GM23338 (cell line): ENCODE measurements around the gene ERH. TPM values are rescaled to one million over a fixed set of nuclear protein-coding genes. Genes with fewer than 3 reads are reported as not detected.

Source experiments
- ATAC-seq: fragments of 200-7000 bp; cut with Tn5 transposase; 3 replicates; pipeline ENCODE4 v1.9.1; 2020
- DNase-seq: peaks from one replicate; pipeline ENCODE4 v3.0.0-alpha.2; 2015; ENCODE audit warnings: low spot score
- H2AFZ ChIP-seq: fragments of 200-600 bp; sonication (generic); 2 replicates; pipeline ENCODE4 v1.8.0; 2016; ENCODE audit warnings: antibody characterized with exemption, mild to moderate bottlenecking, moderate library complexity
- H3F3A ChIP-seq: fragments of 200-600 bp; sonication (generic); replicated peaks from 2 replicates; pipeline ENCODE4 v1.8.0; 2017; ENCODE audit warnings: antibody characterized with exemption, mixed run types, low read depth
- H3K27ac ChIP-seq: fragments of 200-600 bp; sonication (generic); 2 replicates; pipeline ENCODE4 v1.6.1; 2016; ENCODE audit warnings: low read depth
- H3K27me3 ChIP-seq: fragments of 200-600 bp; sonication (generic); 2 replicates; pipeline ENCODE4 v1.8.0; 2016; ENCODE audit warnings: mild to moderate bottlenecking, mixed run types, moderate library complexity; ENCODE audit not compliant: insufficient read depth
- H3K36me3 ChIP-seq: fragments of 200-600 bp; sonication (generic); 2 replicates; pipeline ENCODE4 v1.8.0; 2016; ENCODE audit warnings: mild to moderate bottlenecking; ENCODE audit not compliant: insufficient read depth
- H3K4me1 ChIP-seq: fragments of 200-600 bp; sonication (generic); 2 replicates; pipeline ENCODE4 v1.8.0; 2016; ENCODE audit warnings: mild to moderate bottlenecking, moderate library complexity; ENCODE audit not compliant: insufficient read depth
- H3K4me2 ChIP-seq: fragments of 200-600 bp; sonication (generic); 2 replicates; pipeline ENCODE4 v1.7.1; 2017; ENCODE audit warnings: mixed run types
- H3K4me3 ChIP-seq: fragments of 200-600 bp; sonication (generic); 2 replicates; pipeline ENCODE4 v1.6.1; 2016; ENCODE audit warnings: mixed run types
- H3K79me2 ChIP-seq: fragments of 200-600 bp; sonication (generic); replicated peaks from 2 replicates; pipeline ENCODE4 v1.8.0; 2017; ENCODE audit warnings: mild to moderate bottlenecking; ENCODE audit not compliant: insufficient read depth
- H3K9me2 ChIP-seq: fragments of 200-600 bp; sonication (generic); 2 replicates; pipeline ENCODE4 v1.8.0; 2017; ENCODE audit not compliant: insufficient read depth
- H4K20me1 ChIP-seq: fragments of 200-600 bp; sonication (generic); replicated peaks from 2 replicates; pipeline ENCODE4 v1.8.0; 2017; ENCODE audit warnings: mild to moderate bottlenecking; ENCODE audit not compliant: insufficient read depth
- H3K27ac Mint-ChIP-seq: 2 replicates; pipeline ENCODE4 v1.8.0; 2020; ENCODE audit warnings: inconsistent platforms, mild to moderate bottlenecking, moderate library complexity, mixed read lengths
- H3K27me3 Mint-ChIP-seq: 3 replicates; pipeline ENCODE4 v1.8.0; 2022; ENCODE audit warnings: low read depth, mild to moderate bottlenecking, moderate library complexity, mixed read lengths, inconsistent platforms; ENCODE audit not compliant: insufficient read depth, poor library complexity
- H3K36me3 Mint-ChIP-seq: 3 replicates; pipeline ENCODE4 v1.8.0; 2021; ENCODE audit warnings: low read depth, mild to moderate bottlenecking, inconsistent platforms, moderate library complexity, mixed read lengths
- H3K4me1 Mint-ChIP-seq: 3 replicates; pipeline ENCODE4 v1.8.0; 2020; ENCODE audit warnings: mild to moderate bottlenecking, inconsistent platforms, mixed read lengths
- H3K4me3 Mint-ChIP-seq: 3 replicates; pipeline ENCODE4 v1.8.0; 2021; ENCODE audit warnings: moderate library complexity, mild to moderate bottlenecking, inconsistent platforms, mixed read lengths
- H3K9me3 Mint-ChIP-seq: 3 replicates; pipeline ENCODE4 v1.8.0; 2020; ENCODE audit warnings: moderate library complexity, mild to moderate bottlenecking, inconsistent platforms, mixed read lengths
- CREB1 ChIP-seq: fragments of 250-450 bp; sonication (Bioruptor Pico); IDR thresholded peaks from 2 replicates; pipeline ENCODE4 v1.5.0; 2020; ENCODE audit warnings: low read depth, mild to moderate bottlenecking, moderate library complexity
- EZH2 ChIP-seq: fragments of 200-600 bp; sonication (generic); IDR thresholded peaks from one replicate; pipeline ENCODE4 v1.8.0; 2017; ENCODE audit warnings: antibody characterized with exemption, mild to moderate bottlenecking, low read depth; ENCODE audit not compliant: unreplicated experiment
- EZH2phosphoT487 ChIP-seq: fragments of 200-600 bp; sonication (generic); IDR thresholded peaks from one replicate; pipeline ENCODE4 v1.8.1; 2018; ENCODE audit warnings: antibody characterized with exemption; ENCODE audit not compliant: unreplicated experiment
- JUNB ChIP-seq: IDR thresholded peaks from one replicate; pipeline ENCODE4 v1.6.1; 2016; ENCODE audit warnings: antibody characterized with exemption; ENCODE audit not compliant: unreplicated experiment
- NANOG ChIP-seq: IDR thresholded peaks from 2 replicates; pipeline ENCODE4 v1.6.1; 2016; ENCODE audit warnings: antibody characterized with exemption, borderline replicate concordance
- POLR2AphosphoS5 ChIP-seq: IDR thresholded peaks from 2 replicates; pipeline ENCODE4 v1.6.1; 2016; ENCODE audit warnings: antibody characterized with exemption, low read depth
- STAT1 ChIP-seq: IDR thresholded peaks from one replicate; pipeline ENCODE4 v1.6.1; 2016; ENCODE audit warnings: antibody characterized with exemption; ENCODE audit not compliant: unreplicated experiment
- ZNF114 ChIP-seq: fragments of 250-450 bp; sonication (Bioruptor Pico); IDR thresholded peaks from 2 replicates; pipeline ENCODE4 v1.5.0; 2020; ENCODE audit warnings: mild to moderate bottlenecking, moderate library complexity
- ZNF331 ChIP-seq: fragments of 250-450 bp; sonication (Bioruptor Pico); IDR thresholded peaks from 2 replicates; pipeline ENCODE4 v1.5.0; 2020; ENCODE audit warnings: low read depth, mild to moderate bottlenecking, moderate library complexity
- polyA plus RNA-seq: library from polyadenylated mRNA; unstranded; fragments of >200 nt; fragmentation: Nextera tagmentation; extraction: Ambion mirVana; gene quantifications from 2 replicates; pipeline ENCODE4 v1.2.1, GENCODE V29; 2016
- total RNA-seq: library from RNA; depleted of rRNA; stranded (reverse); fragments of >200 nt; shearing (Covaris generic); gene quantifications from 2 replicates; pipeline ENCODE4 v1.2.3, GENCODE V29; 2014
- TF ChIP-seq, protein P1 (sequence below): fragments of 250-450 bp; sonication (Bioruptor Pico); IDR thresholded peaks from 2 replicates; pipeline ENCODE4 v1.5.0; 2020; ENCODE audit warnings: mild to moderate bottlenecking, moderate library complexity
- TF ChIP-seq, protein P2 (sequence below): IDR thresholded peaks from one replicate; pipeline ENCODE4 v1.6.1; 2018; ENCODE audit warnings: antibody characterized with exemption; ENCODE audit not compliant: unreplicated experiment
- TF ChIP-seq, protein P3 (sequence below), 2 experiments: fragments of 200-600 bp in 1 of 2; sonication (generic) in 1 of 2; conservative IDR thresholded peaks; 2 replicates each; pipeline versions ENCODE4 v1.5.1 to v1.6.1; 2016 to 2017; ENCODE audit warnings: antibody characterized with exemption in 2 of 2, low read depth in 2 of 2, mild to moderate bottlenecking in 2 of 2, moderate library complexity in 1 of 2
- TF ChIP-seq, protein P4 (sequence below): IDR thresholded peaks from 2 replicates; pipeline ENCODE4 v1.6.1; 2016; ENCODE audit warnings: antibody characterized with exemption

Gene ERH
- total and polyA plus RNA-seq, 2 experiments from 2014 or later = 188 to 545 TPM

DNA sequence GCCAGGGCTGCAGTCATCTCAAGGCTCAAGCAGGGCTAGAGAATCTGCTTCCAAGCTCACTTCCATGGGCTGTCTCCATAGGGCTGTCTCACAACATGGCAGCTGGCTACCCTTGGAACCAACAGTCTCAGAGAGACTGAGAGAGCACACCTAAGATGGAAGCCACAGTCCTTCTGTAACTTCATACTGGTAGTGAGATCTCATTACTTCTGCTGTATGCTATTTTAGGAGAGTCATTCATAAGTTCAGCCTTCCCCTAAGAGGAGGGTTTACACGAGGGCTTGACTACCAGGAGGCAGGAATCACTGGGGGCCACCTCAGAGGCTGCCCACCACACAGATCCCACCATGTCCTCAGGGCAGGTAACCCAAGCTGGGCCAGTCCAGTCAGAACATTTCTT lies 29.7 kb downstream of the ERH start:
- Mint-ChIP-seq H3K4me3 (no peak overlapping the region), H3K4me1 (peaks cover 2% of the 10 kb centered on the region; the same call in 1 of the 3 replicates), H3K36me3 (peaks cover 4% of the 10 kb centered on the region; the same call in 1 of the 3 replicates), H3K9me3 (no peaks in the 10 kb centered on the region), H3K27ac (no peak overlapping the region), H3K27me3 (no peaks in the 10 kb centered on the region)
- no peak overlapping the region for H2AFZ ChIP-seq
- no peaks in the 10 kb centered on the region for H3K4me1 ChIP-seq
- no peaks in the 10 kb centered on the region for H3K27me3 ChIP-seq
- peaks cover 13% of the 10 kb centered on the region for H4K20me1 ChIP-seq
- DNase-seq (no peak), ATAC-seq (no peak)
- TF ChIP-seq, protein P1, sequence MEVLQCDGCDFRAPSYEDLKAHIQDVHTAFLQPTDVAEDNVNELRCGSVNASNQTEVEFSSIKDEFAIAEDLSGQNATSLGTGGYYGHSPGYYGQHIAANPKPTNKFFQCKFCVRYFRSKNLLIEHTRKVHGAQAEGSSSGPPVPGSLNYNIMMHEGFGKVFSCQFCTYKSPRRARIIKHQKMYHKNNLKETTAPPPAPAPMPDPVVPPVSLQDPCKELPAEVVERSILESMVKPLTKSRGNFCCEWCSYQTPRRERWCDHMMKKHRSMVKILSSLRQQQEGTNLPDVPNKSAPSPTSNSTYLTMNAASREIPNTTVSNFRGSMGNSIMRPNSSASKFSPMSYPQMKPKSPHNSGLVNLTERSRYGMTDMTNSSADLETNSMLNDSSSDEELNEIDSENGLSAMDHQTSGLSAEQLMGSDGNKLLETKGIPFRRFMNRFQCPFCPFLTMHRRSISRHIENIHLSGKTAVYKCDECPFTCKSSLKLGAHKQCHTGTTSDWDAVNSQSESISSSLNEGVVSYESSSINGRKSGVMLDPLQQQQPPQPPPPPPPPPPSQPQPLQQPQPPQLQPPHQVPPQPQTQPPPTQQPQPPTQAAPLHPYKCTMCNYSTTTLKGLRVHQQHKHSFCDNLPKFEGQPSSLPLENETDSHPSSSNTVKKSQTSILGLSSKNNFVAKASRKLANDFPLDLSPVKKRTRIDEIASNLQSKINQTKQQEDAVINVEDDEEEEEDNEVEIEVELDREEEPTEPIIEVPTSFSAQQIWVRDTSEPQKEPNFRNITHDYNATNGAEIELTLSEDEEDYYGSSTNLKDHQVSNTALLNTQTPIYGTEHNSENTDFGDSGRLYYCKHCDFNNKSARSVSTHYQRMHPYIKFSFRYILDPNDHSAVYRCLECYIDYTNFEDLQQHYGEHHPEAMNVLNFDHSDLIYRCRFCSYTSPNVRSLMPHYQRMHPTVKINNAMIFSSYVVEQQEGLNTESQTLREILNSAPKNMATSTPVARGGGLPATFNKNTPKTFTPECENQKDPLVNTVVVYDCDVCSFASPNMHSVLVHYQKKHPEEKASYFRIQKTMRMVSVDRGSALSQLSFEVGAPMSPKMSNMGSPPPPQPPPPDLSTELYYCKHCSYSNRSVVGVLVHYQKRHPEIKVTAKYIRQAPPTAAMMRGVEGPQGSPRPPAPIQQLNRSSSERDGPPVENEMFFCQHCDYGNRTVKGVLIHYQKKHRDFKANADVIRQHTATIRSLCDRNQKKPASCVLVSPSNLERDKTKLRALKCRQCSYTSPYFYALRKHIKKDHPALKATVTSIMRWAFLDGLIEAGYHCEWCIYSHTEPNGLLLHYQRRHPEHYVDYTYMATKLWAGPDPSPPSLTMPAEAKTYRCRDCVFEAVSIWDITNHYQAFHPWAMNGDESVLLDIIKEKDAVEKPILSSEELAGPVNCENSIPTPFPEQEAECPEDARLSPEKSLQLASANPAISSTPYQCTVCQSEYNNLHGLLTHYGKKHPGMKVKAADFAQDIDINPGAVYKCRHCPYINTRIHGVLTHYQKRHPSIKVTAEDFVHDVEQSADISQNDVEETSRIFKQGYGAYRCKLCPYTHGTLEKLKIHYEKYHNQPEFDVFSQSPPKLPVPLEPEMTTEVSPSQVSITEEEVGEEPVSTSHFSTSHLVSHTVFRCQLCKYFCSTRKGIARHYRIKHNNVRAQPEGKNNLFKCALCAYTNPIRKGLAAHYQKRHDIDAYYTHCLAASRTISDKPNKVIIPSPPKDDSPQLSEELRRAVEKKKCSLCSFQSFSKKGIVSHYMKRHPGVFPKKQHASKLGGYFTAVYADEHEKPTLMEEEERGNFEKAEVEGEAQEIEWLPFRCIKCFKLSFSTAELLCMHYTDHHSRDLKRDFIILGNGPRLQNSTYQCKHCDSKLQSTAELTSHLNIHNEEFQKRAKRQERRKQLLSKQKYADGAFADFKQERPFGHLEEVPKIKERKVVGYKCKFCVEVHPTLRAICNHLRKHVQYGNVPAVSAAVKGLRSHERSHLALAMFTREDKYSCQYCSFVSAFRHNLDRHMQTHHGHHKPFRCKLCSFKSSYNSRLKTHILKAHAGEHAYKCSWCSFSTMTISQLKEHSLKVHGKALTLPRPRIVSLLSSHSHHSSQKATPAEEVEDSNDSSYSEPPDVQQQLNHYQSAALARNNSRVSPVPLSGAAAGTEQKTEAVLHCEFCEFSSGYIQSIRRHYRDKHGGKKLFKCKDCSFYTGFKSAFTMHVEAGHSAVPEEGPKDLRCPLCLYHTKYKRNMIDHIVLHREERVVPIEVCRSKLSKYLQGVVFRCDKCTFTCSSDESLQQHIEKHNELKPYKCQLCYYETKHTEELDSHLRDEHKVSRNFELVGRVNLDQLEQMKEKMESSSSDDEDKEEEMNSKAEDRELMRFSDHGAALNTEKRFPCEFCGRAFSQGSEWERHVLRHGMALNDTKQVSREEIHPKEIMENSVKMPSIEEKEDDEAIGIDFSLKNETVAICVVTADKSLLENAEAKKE = no peak
- TF ChIP-seq, protein P2, sequence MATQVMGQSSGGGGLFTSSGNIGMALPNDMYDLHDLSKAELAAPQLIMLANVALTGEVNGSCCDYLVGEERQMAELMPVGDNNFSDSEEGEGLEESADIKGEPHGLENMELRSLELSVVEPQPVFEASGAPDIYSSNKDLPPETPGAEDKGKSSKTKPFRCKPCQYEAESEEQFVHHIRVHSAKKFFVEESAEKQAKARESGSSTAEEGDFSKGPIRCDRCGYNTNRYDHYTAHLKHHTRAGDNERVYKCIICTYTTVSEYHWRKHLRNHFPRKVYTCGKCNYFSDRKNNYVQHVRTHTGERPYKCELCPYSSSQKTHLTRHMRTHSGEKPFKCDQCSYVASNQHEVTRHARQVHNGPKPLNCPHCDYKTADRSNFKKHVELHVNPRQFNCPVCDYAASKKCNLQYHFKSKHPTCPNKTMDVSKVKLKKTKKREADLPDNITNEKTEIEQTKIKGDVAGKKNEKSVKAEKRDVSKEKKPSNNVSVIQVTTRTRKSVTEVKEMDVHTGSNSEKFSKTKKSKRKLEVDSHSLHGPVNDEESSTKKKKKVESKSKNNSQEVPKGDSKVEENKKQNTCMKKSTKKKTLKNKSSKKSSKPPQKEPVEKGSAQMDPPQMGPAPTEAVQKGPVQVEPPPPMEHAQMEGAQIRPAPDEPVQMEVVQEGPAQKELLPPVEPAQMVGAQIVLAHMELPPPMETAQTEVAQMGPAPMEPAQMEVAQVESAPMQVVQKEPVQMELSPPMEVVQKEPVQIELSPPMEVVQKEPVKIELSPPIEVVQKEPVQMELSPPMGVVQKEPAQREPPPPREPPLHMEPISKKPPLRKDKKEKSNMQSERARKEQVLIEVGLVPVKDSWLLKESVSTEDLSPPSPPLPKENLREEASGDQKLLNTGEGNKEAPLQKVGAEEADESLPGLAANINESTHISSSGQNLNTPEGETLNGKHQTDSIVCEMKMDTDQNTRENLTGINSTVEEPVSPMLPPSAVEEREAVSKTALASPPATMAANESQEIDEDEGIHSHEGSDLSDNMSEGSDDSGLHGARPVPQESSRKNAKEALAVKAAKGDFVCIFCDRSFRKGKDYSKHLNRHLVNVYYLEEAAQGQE = no peak
- no peak for TF ChIP-seq STAT1
- TF ChIP-seq POLR2AphosphoS5 = no peak
- TF ChIP-seq JUNB = no peak
- TF ChIP-seq, protein P3, sequence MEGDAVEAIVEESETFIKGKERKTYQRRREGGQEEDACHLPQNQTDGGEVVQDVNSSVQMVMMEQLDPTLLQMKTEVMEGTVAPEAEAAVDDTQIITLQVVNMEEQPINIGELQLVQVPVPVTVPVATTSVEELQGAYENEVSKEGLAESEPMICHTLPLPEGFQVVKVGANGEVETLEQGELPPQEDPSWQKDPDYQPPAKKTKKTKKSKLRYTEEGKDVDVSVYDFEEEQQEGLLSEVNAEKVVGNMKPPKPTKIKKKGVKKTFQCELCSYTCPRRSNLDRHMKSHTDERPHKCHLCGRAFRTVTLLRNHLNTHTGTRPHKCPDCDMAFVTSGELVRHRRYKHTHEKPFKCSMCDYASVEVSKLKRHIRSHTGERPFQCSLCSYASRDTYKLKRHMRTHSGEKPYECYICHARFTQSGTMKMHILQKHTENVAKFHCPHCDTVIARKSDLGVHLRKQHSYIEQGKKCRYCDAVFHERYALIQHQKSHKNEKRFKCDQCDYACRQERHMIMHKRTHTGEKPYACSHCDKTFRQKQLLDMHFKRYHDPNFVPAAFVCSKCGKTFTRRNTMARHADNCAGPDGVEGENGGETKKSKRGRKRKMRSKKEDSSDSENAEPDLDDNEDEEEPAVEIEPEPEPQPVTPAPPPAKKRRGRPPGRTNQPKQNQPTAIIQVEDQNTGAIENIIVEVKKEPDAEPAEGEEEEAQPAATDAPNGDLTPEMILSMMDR (conservative IDR thresholded peaks at IDR 0.05; ENCODE audit: low read depth in 2 of 2) = no peak
- TF ChIP-seq ZNF114 (CRISPR knock-in tag) = no peak
- TF ChIP-seq NANOG = no peak
- no peak for TF ChIP-seq ZNF331
- no peak for TF ChIP-seq CREB1 (CRISPR knock-in tag)
- TF ChIP-seq, protein P4, sequence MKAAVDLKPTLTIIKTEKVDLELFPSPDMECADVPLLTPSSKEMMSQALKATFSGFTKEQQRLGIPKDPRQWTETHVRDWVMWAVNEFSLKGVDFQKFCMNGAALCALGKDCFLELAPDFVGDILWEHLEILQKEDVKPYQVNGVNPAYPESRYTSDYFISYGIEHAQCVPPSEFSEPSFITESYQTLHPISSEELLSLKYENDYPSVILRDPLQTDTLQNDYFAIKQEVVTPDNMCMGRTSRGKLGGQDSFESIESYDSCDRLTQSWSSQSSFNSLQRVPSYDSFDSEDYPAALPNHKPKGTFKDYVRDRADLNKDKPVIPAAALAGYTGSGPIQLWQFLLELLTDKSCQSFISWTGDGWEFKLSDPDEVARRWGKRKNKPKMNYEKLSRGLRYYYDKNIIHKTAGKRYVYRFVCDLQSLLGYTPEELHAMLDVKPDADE = no peak
- no peak for TF ChIP-seq EZH2
- no peak for TF ChIP-seq EZH2phosphoT487
- H3K27ac ChIP-seq = no peak overlapping the region
- no peaks in the 10 kb centered on the region for H3K9me2 ChIP-seq
- no peak overlapping the region for H3K4me2 ChIP-seq
- H3K4me3 ChIP-seq = no peak overlapping the region
- no peaks in the 10 kb centered on the region for H3K36me3 ChIP-seq
- no peaks in the 10 kb centered on the region for H3F3A ChIP-seq
- H3K79me2 ChIP-seq = no peaks in the 10 kb centered on the region
